Thoracic aorta (tissue), 2 donors: Measurements from ENCODE around the gene RBM22. TPM values are rescaled to one million over a fixed set of nuclear protein-coding genes. Genes with fewer than 3 reads are reported as not detected.

ENCODE experiments used
- total RNA-seq, 2 donors: library from RNA; depleted of rRNA; stranded (reverse); fragments of >200 nt; gene quantifications; one replicate each; pipeline versions ENCODE4 v1.1.0 to v1.2.3, GENCODE V29; 2016

Gene RBM22
- total RNA-seq, 2 donors from 2014 or later, result 37.8 to 46.5 TPM

Other genes with a start within 250 kb of the RBM22 start
- gene NDST1, start 192.9 kb downstream of the RBM22 start, total RNA-seq, result 100 to 1,000 TPM; 112 to 131 TPM
- gene SYNPO, start 60.4 kb downstream of the RBM22 start, total RNA-seq, result 100 to 1,000 TPM; 191 to 226 TPM
- gene MYOZ3, start 39.8 kb downstream of the RBM22 start, total RNA-seq, result 1 to 10 TPM in 1 of 2 donors, under 1 TPM in 1; 0.81 to 2.8 TPM
- 10 to 100 TPM; 37.9 to 49.0 TPM for gene DCTN4, start 58.0 kb upstream of the RBM22 start, total RNA-seq
- gene SMIM3, start 77.7 kb upstream of the RBM22 start, total RNA-seq, result 10 to 100 TPM; 28.4 to 46.4 TPM
- gene IRGM, start 145.5 kb upstream of the RBM22 start, total RNA-seq, result not detected
- 1 to 10 TPM; 3.8 to 8.0 TPM for gene ZNF300, start 203.9 kb upstream of the RBM22 start, total RNA-seq